Inferior parietal cortex (tissue), 1 donor: ENCODE measurements around the gene FAM76A.
"Not testable (repeated sequence)": the region's sequence is repeated elsewhere in the genome, so short reads cannot be mapped to it uniquely, and the experiment has no call there.

Source experiments
- DNase-seq: peaks from one replicate; pipeline ENCODE4 v3.0.0-alpha.2; 2016; ENCODE audit errors: extremely low spot score

Gene FAM76A

GRCh38 chr1:27724961-27725373, 794 bp upstream of the FAM76A start:
- DNase-seq, result no peak

- DNase-seq, result peak; percentile 16
Observed at GRCh38 chr1:27726173-27727044, 648 bp downstream of the FAM76A start.

GRCh38 chr1:27727126-27727525, 1.4 kb downstream of the FAM76A start:
- DNase-seq, result no peak

- DNase-seq, result no peak
Observed at GRCh38 chr1:27736252-27736651, 10.5 kb downstream of the FAM76A start.

GRCh38 chr1:27741121-27741520, 15.4 kb downstream of the FAM76A start:
- DNase-seq, result no peak

- no peak for DNase-seq
Observed at GRCh38 chr1:27744556-27744955, 18.8 kb downstream of the FAM76A start.

GRCh38 chr1:27745466-27745865, 19.7 kb downstream of the FAM76A start:
- DNase-seq, result no peak

GRCh38 chr1:27752360-27752759, 26.6 kb downstream of the FAM76A start:
- no peak for DNase-seq

- no peak for DNase-seq
Observed at GRCh38 chr1:27755286-27755685, 29.5 kb downstream of the FAM76A start.

- no peak for DNase-seq
Observed at GRCh38 chr1:27755865-27756264, 30.1 kb downstream of the FAM76A start.

GRCh38 chr1:27759236-27759635, 33.5 kb downstream of the FAM76A start:
- no peak for DNase-seq

- DNase-seq, result no peak
Observed at GRCh38 chr1:27760426-27760825, 34.7 kb downstream of the FAM76A start.

GRCh38 chr1:27762033-27762432, 36.3 kb downstream of the FAM76A start:
- no peak for DNase-seq

- no peak for DNase-seq
Observed at GRCh38 chr1:27763358-27763757, 37.6 kb downstream of the FAM76A start.

- no peak for DNase-seq
Observed at GRCh38 chr1:27770293-27770830, 44.6 kb downstream of the FAM76A start.

- DNase-seq, result no peak
Observed at GRCh38 chr1:27772036-27772931, 46.5 kb downstream of the FAM76A start.

- DNase-seq, result peak; percentile 97
Observed at GRCh38 chr1:27772932-27773825, 47.4 kb downstream of the FAM76A start, which contains the start of gene STX12. TSS of gene STX12 (plus strand) at chr1:27773219. CDS start at chr1:27773308, 89 bp downstream.

GRCh38 chr1:27773826-27774445, 48.2 kb downstream of the FAM76A start:
- no peak for DNase-seq

GRCh38 chr1:27774654-27775053, 48.9 kb downstream of the FAM76A start:
- no peak for DNase-seq

GRCh38 chr1:27775336-27775735, 49.6 kb downstream of the FAM76A start:
- not testable (repeated sequence) for DNase-seq

GRCh38 chr1:27776276-27776675, 50.5 kb downstream of the FAM76A start:
- not testable (repeated sequence) for DNase-seq
